ENCODE data around the gene CACNB2.

CACNB2 gene

GRCh38 chr10:18545621-18546305 is 405.5 kb downstream of the CACNB2 start:
- DNase-seq (ENCODE audit: low spot score): peak; percentile 0
- no peak for TF ChIP-seq CTCF (IDR thresholded peaks at IDR 0.05; ENCODE audit: extremely low read depth, insufficient read depth, missing control alignments)
- in situ Hi-C loops (cut with MboI; ENCODE audit: low pct_unique_long_range_greater_than_20kb, low sequenced_read_pairs, unreplicated experiment): no loop called here

GRCh38 chr10:18549105-18549504 is 408.9 kb downstream of the CACNB2 start:
- no peak for DNase-seq (ENCODE audit: low spot score)
- TF ChIP-seq CTCF (IDR thresholded peaks at IDR 0.05; ENCODE audit: extremely low read depth, insufficient read depth, missing control alignments): no peak
- in situ Hi-C loops (cut with MboI; ENCODE audit: low pct_unique_long_range_greater_than_20kb, low sequenced_read_pairs, unreplicated experiment): no loop called here

GRCh38 chr10:18551473-18551872 is 411.2 kb downstream of the CACNB2 start:
- no peak for DNase-seq (ENCODE audit: low spot score)
- in situ Hi-C loops (cut with MboI; ENCODE audit: low pct_unique_long_range_greater_than_20kb, low sequenced_read_pairs, unreplicated experiment): no loop called here
- no peak for TF ChIP-seq CTCF (IDR thresholded peaks at IDR 0.05; ENCODE audit: extremely low read depth, insufficient read depth, missing control alignments)

- DNase-seq (ENCODE audit: low spot score): no peak
- in situ Hi-C loops (cut with MboI; ENCODE audit: low pct_unique_long_range_greater_than_20kb, low sequenced_read_pairs, unreplicated experiment): no loop called here
- TF ChIP-seq CTCF (IDR thresholded peaks at IDR 0.05; ENCODE audit: extremely low read depth, insufficient read depth, missing control alignments): no peak
Measured at GRCh38 chr10:18554479-18554878, 414.3 kb downstream of the CACNB2 start.

GRCh38 chr10:18556522-18557147 is 416.4 kb downstream of the CACNB2 start:
- TF ChIP-seq CTCF (IDR thresholded peaks at IDR 0.05; ENCODE audit: extremely low read depth, insufficient read depth, missing control alignments): no peak
- no peak for DNase-seq (ENCODE audit: low spot score)
- in situ Hi-C loops (cut with MboI; ENCODE audit: low pct_unique_long_range_greater_than_20kb, low sequenced_read_pairs, unreplicated experiment): no loop called here

GRCh38 chr10:18557960-18558359 is 417.7 kb downstream of the CACNB2 start:
- in situ Hi-C loops (cut with MboI; ENCODE audit: low pct_unique_long_range_greater_than_20kb, low sequenced_read_pairs, unreplicated experiment): no loop called here
- DNase-seq (ENCODE audit: low spot score): no peak
- TF ChIP-seq CTCF (IDR thresholded peaks at IDR 0.05; ENCODE audit: extremely low read depth, insufficient read depth, missing control alignments): no peak
